GM12878 (cell line): ENCODE data around the gene PLA2G4C. TPM values are rescaled to one million over a fixed set of nuclear protein-coding genes. Genes with fewer than 3 reads are reported as not detected.

Experiments
- ATAC-seq: fragments of 200-7000 bp; cut with Tn5 transposase; 3 replicates; pipeline ENCODE4 v1.9.1; 2020; ENCODE audit warnings: mild to moderate bottlenecking, moderate library complexity
- BruUV-seq: library from RNA; stranded (reverse); fragments of 400-500 nt; replicated peaks from 2 replicates; lab custom pipeline; 2021; lab: Mats Ljungman, UMichigan
- CTCF ChIA-PET: fragments of 300-600 bp; sonication (Branson Sonifier 250); formaldehyde crosslinking; extraction: SDS; loops from one replicate; lab custom pipeline; 2021; ENCODE audit warnings: inconsistent platforms; lab: Yijun Ruan, JAX
- POLR2A ChIA-PET: fragments of 350-600 bp; formaldehyde crosslinking; extraction: SDS; loops from one replicate; lab custom pipeline; 2021; ENCODE audit warnings: inconsistent platforms; lab: Charles Lee
- RAD21 ChIA-PET: fragments of 300-600 bp; sonication (Branson Sonifier 250); formaldehyde crosslinking; loops from one replicate; lab custom pipeline; 2023; ENCODE audit warnings: antibody characterized with exemption; ENCODE audit not compliant: unreplicated experiment; lab: Charles Lee
- SMC1A ChIA-PET: fragments of 300-600 bp; sonication (Branson Sonifier 250); formaldehyde crosslinking; loops from one replicate; lab custom pipeline; 2023; ENCODE audit not compliant: unreplicated experiment, uncharacterized antibody; lab: Charles Lee
- DNase-seq: peaks from one replicate; pipeline ENCODE4 v3.0.0-alpha.2; 2011; ENCODE audit warnings: low read depth, low spot score
- FAIRE-seq: peaks from 3 replicates; lab custom pipeline; 2011; peaks lifted over from hg19 to GRCh38; lab: Jason Lieb, UNC
- H2AFZ ChIP-seq: 2 replicates; pipeline ENCODE4 v1.6.0; 2011; ENCODE audit warnings: low read depth, low read length, control low read depth; ENCODE audit not compliant: control insufficient read depth
- H3K27ac ChIP-seq: 2 replicates; pipeline ENCODE4 v1.5.1; 2011; ENCODE audit warnings: control low read depth; ENCODE audit not compliant: control insufficient read depth, insufficient read depth
- H3K27me3 ChIP-seq, 2 experiments: replicated peaks in 1 of 2; 2 replicates each; pipeline versions ENCODE4 v1.6.0 to v1.6.1; 2011; ENCODE audit warnings: low read length in 1 of 2; ENCODE audit not compliant: control insufficient read depth in 2 of 2, insufficient read depth in 2 of 2
- H3K36me3 ChIP-seq, 2 experiments: 2 replicates each; pipeline ENCODE4 v1.5.1; 2011; ENCODE audit warnings: low read length in 1 of 2; ENCODE audit not compliant: control insufficient read depth in 2 of 2, insufficient read depth in 2 of 2
- H3K4me1 ChIP-seq: 2 replicates; pipeline ENCODE4 v1.6.1; 2011; ENCODE audit warnings: mild to moderate bottlenecking, low read length, moderate library complexity, mixed read lengths; ENCODE audit not compliant: control insufficient read depth, insufficient read depth
- H3K4me2 ChIP-seq: 2 replicates; pipeline ENCODE4 v1.6.0; 2011; ENCODE audit warnings: control low read depth; ENCODE audit not compliant: control insufficient read depth, insufficient read depth
- H3K4me3 ChIP-seq: fragments of 200-600 bp; sonication (generic); 2 replicates; pipeline ENCODE4 v1.5.1; 2016
- H3K79me2 ChIP-seq: 2 replicates; pipeline ENCODE4 v1.6.0; 2011; ENCODE audit warnings: low read length; ENCODE audit not compliant: control insufficient read depth, insufficient read depth
- H3K9ac ChIP-seq: 2 replicates; pipeline ENCODE4 v1.8.0; 2011; ENCODE audit warnings: low read length, control low read depth, mixed read lengths; ENCODE audit not compliant: control insufficient read depth, insufficient read depth
- H3K9me3 ChIP-seq: replicated peaks from 3 replicates; pipeline ENCODE4 v1.5.1; 2011; ENCODE audit warnings: mild to moderate bottlenecking, low read length; ENCODE audit not compliant: control insufficient read depth, insufficient read depth
- H4K20me1 ChIP-seq: 2 replicates; pipeline ENCODE4 v1.6.0; 2011; ENCODE audit not compliant: control insufficient read depth, insufficient read depth
- ATF2 ChIP-seq: IDR thresholded peaks from 2 replicates; pipeline ENCODE4 v1.6.1; 2012; ENCODE audit warnings: low read length, inconsistent platforms
- HDGF ChIP-seq: fragments of 450-650 bp; IDR thresholded peaks from 2 replicates; pipeline ENCODE4 v1.6.1; 2016; ENCODE audit warnings: antibody characterized with exemption
- IRF4 ChIP-seq: IDR thresholded peaks from 2 replicates; pipeline ENCODE4 v1.6.1; 2011; ENCODE audit warnings: low read depth, low read length
- NBN ChIP-seq: fragments of 450-650 bp; IDR thresholded peaks from 2 replicates; pipeline ENCODE4 v1.6.1; 2016
- NRF1 ChIP-seq: conservative IDR thresholded peaks from 2 replicates; pipeline ENCODE4 v1.6.1; 2011; ENCODE audit warnings: mild to moderate bottlenecking, low read depth, low read length, improper control_type of control experiment
- RBBP5 ChIP-seq: fragments of 200-600 bp; sonication (generic); conservative IDR thresholded peaks from 2 replicates; pipeline ENCODE4 v1.6.1; 2016
- SMAD5 ChIP-seq: IDR thresholded peaks from 2 replicates; pipeline ENCODE4 v1.6.1; 2016; ENCODE audit warnings: antibody characterized with exemption, low read depth
- SRF ChIP-seq, 2 experiments: IDR thresholded peaks; 2 replicates each; pipeline ENCODE4 v1.6.1; 2011; ENCODE audit warnings: low read depth in 2 of 2, low read length in 2 of 2, mild to moderate bottlenecking in 1 of 2, moderate library complexity in 1 of 2
- YY1 ChIP-seq: IDR thresholded peaks from 2 replicates; pipeline ENCODE4 v1.6.1; 2011; ENCODE audit warnings: low read depth, mild to moderate bottlenecking, low read length
- ZBTB33 ChIP-seq: fragments of 450-650 bp; IDR thresholded peaks from 2 replicates; pipeline ENCODE4 v1.6.1; 2017; ENCODE audit warnings: mild to moderate bottlenecking
- WGBS: methylation state at CpG from one replicate; pipeline ENCODE4 v1.1.6; 2016; ENCODE audit warnings: low lambda C conversion rate; ENCODE audit not compliant: insufficient replicate concordance, insufficient coverage; ENCODE audit errors: missing lambda C conversion rate; 5-methylcytosine and 5-hydroxymethylcytosine counted together
- in situ Hi-C: fragments of 300-500 bp; cut with MboI; formaldehyde crosslinking; loops from 9 replicates; pipeline ENCODE4 v1.14.3; 2018; ENCODE audit warnings: mixed read lengths
- intact Hi-C: fragments of 100-400 bp; cut with micrococcal nuclease; formaldehyde crosslinking; loops from one replicate; pipeline ENCODE4 v1.14.2; 2022; ENCODE audit not compliant: unreplicated experiment
- polyA plus RNA-seq, 11 experiments: library from polyadenylated mRNA; depleted of rRNA in 4 of 11; unstranded in 6 of 11; stranded (reverse) in 5 of 11; fragments of >200 nt; fragmentation: Nextera tagmentation in 4 of 11; fragmentation: Illumina TruSeq in 1 of 11; extraction: Ambion mirVana in 4 of 11; extraction: Trizol in 1 of 11; gene quantifications; 1 replicate in 1 of 11; 2 replicates in 10 of 11; pipeline versions ENCODE4 v1.2.1 to v1.2.3, GENCODE V29; 2011 to 2016; ENCODE audit warnings: inconsistent platforms in 2 of 11, missing spikeins in 2 of 11, low read depth in 1 of 11
- total RNA-seq, 4 experiments: library from RNA; depleted of rRNA in 3 of 4; stranded (reverse); fragments of >200 nt in 3 of 4; fragmentation: Illumina TruSeq in 1 of 4; extraction: Trizol in 1 of 4; gene quantifications; 2 replicates each; pipeline versions ENCODE4 v1.2.1 to v1.2.3, GENCODE V29; 2013 to 2021

The PLA2G4C gene
- total and polyA plus RNA-seq, 10 of the 15 experiments (the other 5 are each of a cell fraction or from before 2014, with no cell fraction given) = 0.53 to 3.6 (median 1.1) TPM

- SMC1A ChIA-PET = no interaction called here
These were observed 47.7 kb upstream of the PLA2G4C start for GRCh38 chr19:48158210-48158790.

DNA sequence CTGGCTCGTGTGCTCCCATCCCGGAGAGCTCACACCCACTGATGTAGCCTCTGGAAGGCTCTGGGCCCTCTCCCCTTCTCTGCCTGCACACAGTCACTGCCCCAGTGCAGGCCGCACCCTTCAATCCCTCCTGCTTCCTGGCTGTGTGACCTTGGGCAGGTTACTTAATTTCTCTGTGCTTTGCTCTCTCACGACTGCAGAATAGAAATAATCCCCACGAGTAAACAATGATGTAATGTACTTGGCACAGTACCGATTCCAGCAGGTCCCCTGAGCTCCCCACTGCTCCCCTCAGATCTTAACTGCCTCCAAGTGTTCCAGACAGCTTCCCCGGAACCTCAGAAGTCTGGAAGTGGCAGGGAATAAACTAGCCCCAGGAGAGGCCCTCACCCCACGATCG lies 43.4 kb upstream of the PLA2G4C start:
- no peak for ATAC-seq
- in situ Hi-C loops = no loop called here
- no peak for FAIRE-seq
- 71% methylated on average over 9 of the region's 9 CpGs for WGBS
- Histone ChIP-seq H3K9me3 (no peaks in the 10 kb centered on the region), H3K36me3 (peaks cover 5 to 12% of the 10 kb centered on the region in 2 experiments), H3K27ac (no peak overlapping the region), H4K20me1 (no peaks in the 10 kb centered on the region), H3K4me2 (no peak overlapping the region), H2AFZ (no peak overlapping the region), H3K4me3 (no peak overlapping the region), H3K27me3 (no peaks in the 10 kb centered on the region), H3K79me2 (no peaks in the 10 kb centered on the region), H3K9ac (no peak overlapping the region), H3K4me1 (no peaks in the 10 kb centered on the region)
- TF ChIP-seq ATF2 (no peak), SRF (IDR thresholded peaks at IDR 0.05; ENCODE audit: low read depth in 2 of 2, low read length in 2 of 2) (no peak), ZBTB33 (no peak), YY1 (no peak), RBBP5 (no peak), NBN (no peak), NRF1 (no peak)
- no peak for DNase-seq
- ChIA-PET RAD21 (interaction anchor here (1.2 to 4.3 kb wide), 2 partner anchors 45 to 107 kb away, joined by 3 to 44 read pairs; partner anchors contain the start of gene PLA2G4C), SMC1A (interaction anchor here (1.1 to 4.3 kb wide), 5 partner anchors 12 to 192 kb away, joined by 3 to 35 read pairs (median 3); partner anchors contain the start of gene PLA2G4C), POLR2A (no interaction called here), CTCF (interaction anchor here (1.0 to 11.5 kb wide), 9 partner anchors 32 to 192 kb away, joined by 3 to 192 read pairs (median 4); partner anchors contain the start of gene PLA2G4C)
- no TSS peak for BruUV-seq
- intact Hi-C loops = no loop called here

More at GRCh38 chr19:48158210-48158790, 47.7 kb upstream of the PLA2G4C start:
- H3K9ac ChIP-seq = no peak overlapping the region
- no peaks in the 10 kb centered on the region for H3K4me1 ChIP-seq
- no peaks in the 10 kb centered on the region for H3K27me3 ChIP-seq
- CTCF ChIA-PET = interaction anchor here (11.5 kb wide), 1 partner anchor 52 kb away, joined by 192 read pairs; the partner anchor contains the start of gene PLA2G4C
- no peak overlapping the region for H2AFZ ChIP-seq
- RAD21 ChIA-PET = interaction anchor here (0.7 kb wide), 1 partner anchor 487 kb away, joined by 3 read pairs; the partner anchor contains the start of gene CA11
- H4K20me1 ChIP-seq = no peaks in the 10 kb centered on the region
- H3K27ac ChIP-seq = no peak overlapping the region
- no peak overlapping the region for H3K4me2 ChIP-seq
- H3K9me3 ChIP-seq = no peaks in the 10 kb centered on the region
- peaks cover 8 to 15% of the 10 kb centered on the region in 2 experiments for H3K36me3 ChIP-seq
- BruUV-seq = no TSS peak
- no peak for TF ChIP-seq HDGF
- no peak for TF ChIP-seq SMAD5
- no peak for TF ChIP-seq IRF4
- in situ Hi-C loops (loop anchor here (5.0 kb wide), 1 partner anchor 186 kb away; no protein-coding TSS in a partner anchor), intact Hi-C loops (no loop called here)
- ATAC-seq = no peak
- no peak overlapping the region for H3K4me3 ChIP-seq
- no peak for DNase-seq
- FAIRE-seq = no peak
- no peaks in the 10 kb centered on the region for H3K79me2 ChIP-seq
- WGBS = 95% methylated on average over 12 of the region's 12 CpGs
- POLR2A ChIA-PET = no interaction called here
